GM23248 (cell line): ENCODE measurements around the gene SUGT1.

ENCODE experiments used
- EZH2 ChIP-seq: fragments of 200-600 bp; sonication (generic); IDR thresholded peaks from 2 replicates; pipeline ENCODE4 v1.6.1; 2018; ENCODE audit warnings: antibody characterized with exemption, mild to moderate bottlenecking; ENCODE audit not compliant: insufficient read depth, poor library complexity, severe bottlenecking
- EZH2phosphoT487 ChIP-seq: fragments of 200-600 bp; sonication (generic); IDR thresholded peaks from 2 replicates; pipeline ENCODE4 v1.6.1; 2018; ENCODE audit warnings: antibody characterized with exemption, moderate library complexity, mild to moderate bottlenecking, low read depth; ENCODE audit not compliant: insufficient read depth

- TF ChIP-seq EZH2: no peak
- TF ChIP-seq EZH2phosphoT487: no peak
Measured at GRCh38 chr13:52737965-52738364, 85.3 kb downstream of the SUGT1 start.
